Stimulated activated naive CD8-positive, alpha-beta T cell treated with anti-CD3 and anti-CD28 coated beads, Interleukin-15, Interleukin-2, amounts not matched to agents 100 ng/mL and 50 ng/mL, for 24 hours (primary cell): Measurements from ENCODE around the gene EIF5A.

Source experiments
- H3K27ac Mint-ChIP-seq: one replicate; pipeline ENCODE4 v1.8.0; 2021; ENCODE audit warnings: mild to moderate bottlenecking, mixed read lengths
- H3K27me3 Mint-ChIP-seq: one replicate; pipeline ENCODE4 v1.8.0; 2021; ENCODE audit warnings: mixed read lengths
- H3K36me3 Mint-ChIP-seq: one replicate; pipeline ENCODE4 v1.8.0; 2021; ENCODE audit warnings: low read depth, mixed read lengths
- H3K4me1 Mint-ChIP-seq: one replicate; pipeline ENCODE4 v1.8.0; 2021; ENCODE audit warnings: low read depth, mixed read lengths
- H3K4me3 Mint-ChIP-seq: one replicate; pipeline ENCODE4 v1.8.0; 2021; ENCODE audit warnings: mild to moderate bottlenecking, mixed read lengths
- H3K9me3 Mint-ChIP-seq: one replicate; pipeline ENCODE4 v1.8.0; 2021; ENCODE audit warnings: mixed read lengths

Gene EIF5A

DNA sequence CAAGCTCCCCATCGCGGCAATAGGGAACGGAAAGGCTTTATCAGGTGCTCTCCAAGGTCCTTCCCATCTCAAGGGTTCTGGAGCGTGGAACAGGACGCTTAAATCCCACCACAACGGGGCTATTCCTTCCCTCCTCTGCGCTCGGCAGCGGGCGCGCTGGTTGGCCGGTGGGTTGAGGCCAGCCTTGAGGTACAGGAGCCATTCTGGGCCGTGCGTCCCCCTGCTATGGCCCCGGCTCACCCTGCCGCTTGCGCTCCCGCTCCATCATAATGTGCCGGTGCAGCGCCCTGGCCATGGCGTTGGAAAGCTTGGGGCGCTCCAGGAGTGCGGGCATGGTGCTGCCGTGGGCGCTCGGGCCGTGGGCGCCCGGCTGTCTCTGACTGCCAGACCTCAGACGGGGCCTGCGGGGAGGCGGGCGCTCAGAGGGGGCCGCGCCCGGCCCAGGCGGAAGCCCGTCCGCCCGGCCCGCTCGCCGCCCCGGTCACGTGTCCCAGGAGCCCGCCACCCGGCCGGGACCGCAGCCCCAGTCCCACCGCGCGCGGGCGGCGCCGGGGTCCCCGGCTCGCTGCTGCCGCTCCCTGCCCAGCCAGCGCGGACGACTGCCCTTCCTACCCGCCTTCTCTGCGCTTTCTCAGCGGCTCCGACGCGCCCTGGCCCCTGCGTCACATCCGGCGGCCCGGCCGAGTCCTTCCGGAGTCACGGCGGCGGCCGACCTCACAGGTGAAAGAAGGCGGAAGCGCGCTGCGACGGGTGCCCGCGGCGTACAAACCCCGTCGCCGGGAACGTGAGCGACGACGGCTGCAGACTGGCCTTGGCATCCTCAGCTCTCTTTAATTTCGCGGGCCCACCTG lies 7.5 kb downstream of the EIF5A start, which contains the start of gene GPS2:
Gene GPS2, minus strand, starts transcription at position 642 of the 851 bp plus-strand sequence. Its CDS starts 308 bp downstream, at position 334.
- no peaks in the 10 kb centered on the region for H3K9me3 Mint-ChIP-seq
- peaks cover 69% of the 10 kb centered on the region for H3K36me3 Mint-ChIP-seq
- H3K27me3 Mint-ChIP-seq, result no peaks in the 10 kb centered on the region
- H3K4me1 Mint-ChIP-seq, result peaks cover 51% of the 10 kb centered on the region
- H3K27ac Mint-ChIP-seq, result peak within 1 kb of the TSS; percentile 92
- H3K4me3 Mint-ChIP-seq, result peak within 1 kb of the TSS; percentile 93

DNA sequence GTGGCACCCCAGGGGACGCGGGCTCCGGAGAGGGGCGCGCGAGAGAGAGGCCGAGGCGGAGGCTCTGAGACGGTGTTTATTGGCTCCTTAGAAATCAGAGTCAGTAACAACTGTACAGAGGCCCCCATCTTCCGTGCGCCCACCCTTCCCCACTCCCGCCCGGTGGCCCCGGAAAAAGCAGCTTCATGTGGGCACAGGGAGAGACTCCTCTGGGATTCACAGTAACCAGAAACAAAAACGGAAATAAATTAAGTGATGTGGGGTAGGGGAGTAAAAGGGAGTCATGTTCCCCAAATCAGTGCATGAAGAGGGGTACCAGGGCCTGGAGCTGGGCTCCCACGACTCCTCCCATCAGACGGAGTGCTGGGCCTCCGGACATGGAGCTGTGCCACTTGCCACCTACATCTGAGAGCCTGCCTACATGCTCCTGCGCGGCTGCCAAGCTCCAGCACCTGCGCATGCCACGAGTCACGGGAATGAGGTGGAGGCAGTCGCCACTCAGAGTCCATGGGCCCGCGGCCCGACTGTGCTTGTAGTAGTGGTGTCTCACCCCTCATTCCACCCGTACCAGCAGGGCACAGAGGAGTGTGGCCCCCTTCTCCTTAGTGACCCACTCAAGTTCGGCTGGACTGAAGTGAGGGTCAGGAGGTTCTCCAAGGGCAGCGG lies 8.3 kb downstream of the EIF5A start:
- Mint-ChIP-seq H3K36me3 (peaks cover 68% of the 10 kb centered on the region), H3K4me3 (peak overlapping the region; percentile 93), H3K4me1 (peaks cover 44% of the 10 kb centered on the region), H3K9me3 (no peaks in the 10 kb centered on the region), H3K27me3 (no peaks in the 10 kb centered on the region), H3K27ac (peak overlapping the region; percentile 81)

DNA sequence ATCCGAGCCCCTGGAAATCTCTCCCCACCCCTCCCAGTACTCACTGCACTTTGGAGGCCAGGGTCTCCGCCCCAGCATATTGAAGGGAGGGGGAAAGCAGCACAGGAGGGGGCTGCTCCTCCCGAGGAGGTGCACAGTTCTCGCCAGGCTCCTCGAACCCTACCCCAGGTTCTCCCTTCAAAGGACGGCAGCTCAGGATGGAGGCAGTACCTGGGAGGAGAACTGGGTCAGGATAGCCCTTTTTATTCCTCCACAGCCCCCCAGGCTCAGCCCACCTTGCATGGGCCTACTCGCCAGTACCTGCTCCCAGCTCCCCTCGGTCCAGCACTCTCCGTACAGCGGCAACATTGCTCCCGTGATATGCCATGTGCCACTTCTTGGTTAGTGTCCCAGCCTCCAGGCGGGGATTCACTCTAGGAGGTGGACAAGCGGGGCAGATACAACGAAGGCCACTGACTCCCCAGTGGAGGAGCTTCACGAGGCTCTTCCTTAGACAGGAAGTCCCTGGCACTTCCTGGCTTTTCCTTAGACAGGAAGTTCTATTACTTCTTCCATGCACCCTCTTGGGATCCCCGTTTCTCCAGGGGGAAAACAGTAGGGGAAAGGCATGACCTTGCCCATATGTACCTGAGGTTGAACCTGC lies 9.9 kb downstream of the EIF5A start:
- Mint-ChIP-seq H3K27ac (no peak overlapping the region), H3K27me3 (no peaks in the 10 kb centered on the region), H3K4me1 (peaks cover 30% of the 10 kb centered on the region), H3K9me3 (no peaks in the 10 kb centered on the region), H3K36me3 (peaks cover 66% of the 10 kb centered on the region), H3K4me3 (peak overlapping the region; percentile 15)

DNA sequence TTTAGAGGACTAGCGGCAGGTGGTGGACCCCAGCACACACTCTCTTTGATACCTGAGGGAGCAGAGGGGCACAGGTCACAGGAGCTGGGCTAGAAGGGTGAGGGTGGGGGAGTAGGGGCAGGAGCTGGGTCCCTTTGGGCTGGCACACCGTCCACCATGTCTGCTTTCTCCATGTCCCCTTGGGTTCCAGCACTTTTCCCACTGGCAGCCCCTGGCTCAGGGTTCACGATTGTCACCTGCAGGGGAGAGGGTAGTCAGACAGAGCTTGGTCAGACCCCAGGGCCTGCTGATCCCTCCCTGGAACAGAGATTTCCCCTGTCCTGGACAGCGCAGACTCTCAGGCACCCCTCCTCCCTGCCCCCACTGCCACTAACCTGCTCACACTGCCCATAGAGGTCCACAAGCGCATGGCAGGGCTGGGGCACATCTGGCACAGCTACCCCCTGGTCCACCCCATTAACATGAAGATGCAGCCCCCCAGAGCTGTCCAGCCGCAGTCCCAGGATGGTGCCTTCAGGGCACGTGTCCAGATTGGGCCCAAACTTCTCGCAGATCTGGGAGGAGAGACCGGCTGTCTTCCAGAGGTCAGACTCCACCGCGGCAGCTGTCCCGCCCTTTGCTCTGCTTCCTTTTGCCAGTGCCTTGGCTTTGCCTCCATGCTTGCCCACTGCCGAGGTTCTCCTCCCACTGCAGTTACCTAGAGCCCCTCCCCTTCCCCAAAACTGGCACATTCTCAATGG lies 10.9 kb downstream of the EIF5A start:
- Mint-ChIP-seq H3K4me3 (no peak overlapping the region), H3K27ac (no peak overlapping the region), H3K4me1 (peaks cover 20% of the 10 kb centered on the region), H3K27me3 (no peaks in the 10 kb centered on the region), H3K9me3 (no peaks in the 10 kb centered on the region), H3K36me3 (peaks cover 63% of the 10 kb centered on the region)

DNA sequence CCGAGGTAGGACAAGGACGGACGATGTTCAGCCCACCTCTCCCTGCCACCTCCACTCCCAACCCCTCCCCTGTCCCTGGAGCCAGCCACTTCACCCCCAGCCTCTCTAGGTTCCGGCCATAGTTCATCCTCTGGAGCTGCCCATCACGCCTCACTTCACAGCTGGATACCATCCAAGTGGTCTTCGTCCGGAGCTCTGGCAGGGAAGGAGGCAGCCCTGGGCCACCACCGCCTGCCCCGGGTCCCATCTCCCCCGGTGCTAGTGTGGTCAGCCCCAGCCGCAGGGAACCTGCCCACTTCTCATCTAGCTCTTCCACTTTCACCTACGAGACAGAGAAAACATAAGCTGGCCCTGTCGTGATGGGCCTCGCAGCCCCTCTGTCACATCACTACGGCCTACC lies 14.0 kb downstream of the EIF5A start:
- H3K27ac Mint-ChIP-seq, result no peak overlapping the region

DNA sequence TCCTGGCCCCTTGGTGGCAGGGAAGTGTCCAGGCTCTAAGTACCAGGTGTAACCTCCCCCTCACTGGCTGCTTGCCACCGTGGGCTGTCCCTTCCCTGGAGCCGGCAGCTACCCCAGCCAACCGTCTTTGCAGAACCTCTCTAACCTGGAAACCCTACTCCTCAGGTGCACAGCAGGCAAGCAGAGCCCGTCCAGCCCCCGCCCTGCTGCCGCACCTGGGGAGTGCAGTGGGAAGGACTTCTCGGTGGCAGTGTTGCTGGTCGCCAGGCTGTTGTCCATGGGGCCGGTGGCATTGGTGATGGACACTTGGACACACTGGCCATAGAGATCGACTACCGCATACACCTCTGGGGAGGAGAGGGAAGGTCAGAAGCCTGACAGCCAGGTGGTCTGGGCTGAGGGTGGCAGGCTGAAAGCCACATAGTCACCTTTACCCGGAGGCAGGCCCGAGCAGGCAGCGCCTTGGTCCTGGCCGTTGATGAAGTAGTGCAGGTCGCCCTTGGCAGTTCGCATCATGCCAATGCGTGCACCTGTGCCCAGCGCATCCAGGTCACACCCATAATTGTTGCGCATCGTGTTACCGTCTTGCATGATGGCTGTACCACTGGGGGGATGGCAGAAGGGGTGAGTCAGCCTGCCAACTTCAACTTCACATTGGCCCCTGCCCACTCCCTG lies 15.2 kb downstream of the EIF5A start:
- Mint-ChIP-seq H3K9me3 (no peaks in the 10 kb centered on the region), H3K27ac (no peak overlapping the region), H3K4me3 (no peak overlapping the region), H3K27me3 (no peaks in the 10 kb centered on the region), H3K4me1 (peaks cover 3% of the 10 kb centered on the region), H3K36me3 (peaks cover 45% of the 10 kb centered on the region)

More for the DNA sequence above, 14.0 kb downstream of the EIF5A start:
- Mint-ChIP-seq H3K9me3 (no peaks in the 10 kb centered on the region), H3K4me3 (no peak overlapping the region), H3K36me3 (peaks cover 51% of the 10 kb centered on the region), H3K4me1 (peaks cover under 1% of the 10 kb centered on the region), H3K27me3 (no peaks in the 10 kb centered on the region)

DNA sequence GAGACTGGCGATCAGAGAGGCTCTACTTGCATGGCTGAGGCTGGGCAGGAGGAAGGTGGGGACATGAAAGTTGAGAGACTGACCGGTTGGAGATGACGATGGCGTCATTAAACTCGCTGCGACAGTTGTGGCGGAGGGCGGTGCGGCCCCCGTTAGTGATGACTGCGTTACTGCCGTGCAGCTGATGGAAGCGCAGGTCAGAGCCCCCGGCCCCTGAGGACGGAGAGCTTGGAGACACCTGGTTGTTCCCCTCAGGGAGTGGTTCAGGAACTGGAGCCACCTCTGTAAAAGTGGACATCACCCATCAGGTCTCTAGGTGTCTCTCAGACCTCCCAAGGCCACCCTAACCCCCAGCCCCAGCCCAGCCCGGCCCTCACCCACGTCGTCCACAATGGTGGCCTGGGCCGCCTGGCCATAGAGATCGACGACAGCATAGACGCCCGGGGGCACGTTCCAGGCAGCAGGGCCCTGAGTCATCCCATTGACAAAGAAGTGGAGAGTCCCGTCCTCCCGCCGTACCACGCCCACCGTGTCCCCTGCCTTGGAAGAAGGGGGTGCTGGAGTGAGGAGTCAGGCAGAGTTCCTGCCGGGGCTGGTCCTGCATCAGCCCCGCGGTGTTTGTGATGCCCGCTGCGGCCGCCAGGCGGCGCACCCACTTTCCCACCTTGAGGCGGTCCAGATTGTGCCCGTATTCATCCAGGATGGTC lies 16.5 kb downstream of the EIF5A start:
- peaks cover 16% of the 10 kb centered on the region for H3K4me1 Mint-ChIP-seq
- no peaks in the 10 kb centered on the region for H3K9me3 Mint-ChIP-seq
- no peak overlapping the region for H3K4me3 Mint-ChIP-seq
- H3K36me3 Mint-ChIP-seq, result peaks cover 35% of the 10 kb centered on the region
- no peaks in the 10 kb centered on the region for H3K27me3 Mint-ChIP-seq
- H3K27ac Mint-ChIP-seq, result no peak overlapping the region

DNA sequence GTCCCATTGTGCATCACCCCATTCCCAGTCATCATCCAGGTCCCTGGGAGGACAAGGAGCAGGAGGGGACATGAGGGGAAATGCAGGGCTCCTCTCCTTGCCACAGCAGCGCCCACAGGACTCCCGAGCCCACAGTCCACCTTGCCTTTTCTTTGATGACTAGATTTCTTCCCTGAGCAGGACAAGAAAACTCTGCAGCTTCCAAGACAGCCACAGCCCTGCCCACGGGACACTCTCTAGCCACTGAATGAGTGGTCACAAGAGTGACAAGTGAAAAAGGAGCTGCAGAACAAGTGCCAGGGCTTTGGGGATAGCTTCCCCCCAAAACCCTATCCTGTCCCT lies 17.0 kb downstream of the EIF5A start:
- Mint-ChIP-seq H3K36me3 (peaks cover 33% of the 10 kb centered on the region), H3K9me3 (no peaks in the 10 kb centered on the region), H3K4me1 (peaks cover 16% of the 10 kb centered on the region), H3K4me3 (no peak overlapping the region), H3K27ac (no peak overlapping the region), H3K27me3 (no peaks in the 10 kb centered on the region)

DNA sequence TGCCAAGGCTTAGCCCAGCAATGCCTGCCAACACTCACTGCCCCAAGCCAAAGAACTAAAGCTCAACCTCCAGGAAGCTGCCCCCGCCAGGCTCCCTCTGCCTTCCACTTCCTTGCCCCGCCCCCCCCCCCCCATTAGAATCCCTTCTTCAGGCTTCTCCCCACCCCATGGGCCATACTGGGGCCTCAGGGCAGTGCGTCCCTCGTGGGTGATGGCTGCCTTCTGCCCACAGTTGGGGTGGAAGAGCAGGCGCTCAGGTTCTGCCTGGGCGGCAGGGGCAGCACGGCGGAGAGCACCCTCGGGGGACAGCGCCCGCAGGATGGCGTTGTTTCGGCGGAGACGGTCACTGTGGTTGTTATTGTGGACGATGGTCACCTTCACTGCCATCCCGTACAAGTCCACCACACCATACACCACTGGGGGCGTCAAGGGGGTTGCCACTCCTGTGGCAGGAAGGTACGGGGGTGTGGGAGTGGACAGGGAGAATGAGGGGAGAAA lies 17.7 kb downstream of the EIF5A start:
- Mint-ChIP-seq H3K27ac (no peak overlapping the region), H3K36me3 (peaks cover 33% of the 10 kb centered on the region), H3K27me3 (no peaks in the 10 kb centered on the region), H3K4me3 (no peak overlapping the region), H3K9me3 (no peaks in the 10 kb centered on the region), H3K4me1 (peaks cover 21% of the 10 kb centered on the region)

DNA sequence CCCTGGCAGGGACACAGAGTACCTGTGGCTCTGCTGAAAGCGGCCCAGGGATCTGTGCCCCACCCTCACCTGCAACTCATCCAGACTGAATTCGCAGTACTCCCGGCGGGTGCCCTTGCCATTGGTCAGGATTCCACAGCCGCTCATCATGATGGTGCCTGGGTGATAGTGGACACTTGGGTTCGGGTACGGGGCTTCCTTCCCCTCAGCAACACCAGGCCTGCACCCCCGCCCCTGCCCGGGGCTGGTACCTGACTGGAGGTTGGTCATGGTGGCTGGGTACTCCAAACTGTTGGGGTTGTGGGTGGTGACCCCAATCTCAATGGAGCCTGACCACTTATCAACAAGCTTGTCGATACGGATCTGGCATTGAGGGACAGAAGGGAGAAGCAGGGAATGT lies 18.8 kb downstream of the EIF5A start:
- Mint-ChIP-seq H3K4me1 (peaks cover 27% of the 10 kb centered on the region), H3K4me3 (no peak overlapping the region), H3K36me3 (peaks cover 23% of the 10 kb centered on the region), H3K9me3 (no peaks in the 10 kb centered on the region), H3K27me3 (no peaks in the 10 kb centered on the region), H3K27ac (no peak overlapping the region)

DNA sequence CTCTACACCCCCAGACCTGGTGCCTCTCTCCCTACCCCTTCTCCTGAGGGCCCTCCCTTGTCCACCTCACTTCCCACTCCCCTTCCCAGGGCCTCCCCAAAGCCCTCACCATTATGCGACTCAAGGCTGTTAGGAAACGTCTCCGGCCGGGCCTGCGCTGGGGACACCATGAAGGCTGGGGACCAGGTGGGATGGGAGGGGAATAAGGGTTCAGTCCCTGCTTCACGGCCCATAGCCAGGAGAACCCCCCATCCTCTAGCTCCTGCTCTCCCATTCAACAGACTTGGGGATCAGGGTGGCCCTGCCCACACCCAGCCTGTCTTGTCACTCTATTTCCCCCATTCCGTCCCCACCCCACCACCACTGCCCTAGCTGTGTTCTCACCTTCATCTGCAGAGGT lies 19.6 kb downstream of the EIF5A start:
- Mint-ChIP-seq H3K4me3 (no peak overlapping the region), H3K27me3 (no peaks in the 10 kb centered on the region), H3K9me3 (no peaks in the 10 kb centered on the region), H3K4me1 (peaks cover 27% of the 10 kb centered on the region), H3K36me3 (peaks cover 14% of the 10 kb centered on the region), H3K27ac (no peak overlapping the region)

DNA sequence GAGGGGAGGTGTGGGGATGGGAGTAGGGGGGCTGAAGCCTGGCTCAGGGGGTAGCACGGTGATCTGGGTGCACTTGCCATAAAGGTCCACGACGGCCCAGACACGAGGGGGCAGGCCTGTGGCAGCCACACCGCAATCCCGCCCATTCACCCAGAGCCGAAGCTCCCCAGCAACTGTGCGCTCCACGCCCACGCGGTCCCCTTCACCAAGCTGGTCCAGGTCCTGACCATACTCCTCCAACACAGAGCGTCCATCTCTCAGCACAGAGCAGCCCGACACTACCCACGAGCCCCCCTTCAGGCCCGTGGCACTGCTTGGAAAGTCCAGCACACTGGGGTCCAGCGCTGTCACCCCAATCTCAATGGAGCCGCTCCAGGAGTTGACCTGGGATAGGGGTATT lies 20.1 kb downstream of the EIF5A start:
- peaks cover 11% of the 10 kb centered on the region for H3K36me3 Mint-ChIP-seq
- H3K9me3 Mint-ChIP-seq, result no peaks in the 10 kb centered on the region
- peaks cover 31% of the 10 kb centered on the region for H3K4me1 Mint-ChIP-seq
- H3K27ac Mint-ChIP-seq, result peak overlapping the region; percentile 96
- H3K27me3 Mint-ChIP-seq, result no peaks in the 10 kb centered on the region
- peak overlapping the region; percentile 92 for H3K4me3 Mint-ChIP-seq

DNA sequence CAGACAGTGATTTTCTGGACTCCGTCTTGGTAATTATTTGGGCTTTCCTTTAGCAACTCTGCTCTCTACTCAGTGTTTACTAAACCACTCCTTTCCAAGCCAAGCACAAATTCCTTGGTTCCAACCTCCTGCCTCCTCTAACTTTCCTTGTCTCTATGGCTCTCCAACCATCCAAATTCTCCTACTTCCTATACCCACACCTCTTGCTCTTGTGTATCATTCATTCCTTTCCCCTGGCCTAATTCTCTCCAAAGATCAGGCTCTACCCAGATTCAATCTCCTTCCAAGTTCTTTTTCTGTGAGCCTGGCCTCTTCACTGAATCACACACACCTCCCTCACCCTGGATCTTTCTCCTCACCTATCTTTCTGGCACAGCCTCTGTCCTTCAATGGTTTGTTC lies 20.6 kb downstream of the EIF5A start:
- Mint-ChIP-seq H3K27ac (peak overlapping the region; percentile 96), H3K4me1 (peaks cover 35% of the 10 kb centered on the region)

More for the DNA sequence above, 20.6 kb downstream of the EIF5A start:
- no peaks in the 10 kb centered on the region for H3K9me3 Mint-ChIP-seq
- H3K27me3 Mint-ChIP-seq, result no peaks in the 10 kb centered on the region
- peak overlapping the region; percentile 92 for H3K4me3 Mint-ChIP-seq
- H3K36me3 Mint-ChIP-seq, result peaks cover 6% of the 10 kb centered on the region
